ENCODE data around the gene DTNB.

Gene DTNB

GRCh38 chr2:25674077-25674362, 643 bp upstream of the DTNB start:
- Histone ChIP-seq H3K27ac (ENCODE audit: extremely low read depth, low read depth, low read length) (peak overlapping the region; percentile 52; the same call in 1 of the 2 replicates), H3K4me3 (ENCODE audit: low read depth, low read length) (peak overlapping the region; percentile 27; the same call in 1 of the 2 replicates), H3K36me3 (ENCODE audit: control insufficient read depth in 2 of 2, insufficient read depth in 1 of 2, low read length in 2 of 2) (no peaks in the 10 kb centered on the region), H3K9me3 (ENCODE audit: control insufficient read depth, insufficient read depth, low read depth, low read length) (no peaks in the 10 kb centered on the region), H3K4me1 (ENCODE audit: control insufficient read depth, insufficient read depth, low read length) (peaks cover 12% of the 10 kb centered on the region; the same call in 1 of the 2 replicates)
- TF ChIP-seq ZNF2 (tag by site-specific recombination; IDR thresholded peaks at IDR 0.05) (peak; percentile 2; the same call in 1 of the 2 replicates), ZFP37 (tag by site-specific recombination; IDR thresholded peaks at IDR 0.05) (no peak)
- TF ChIP-seq, protein P1, sequence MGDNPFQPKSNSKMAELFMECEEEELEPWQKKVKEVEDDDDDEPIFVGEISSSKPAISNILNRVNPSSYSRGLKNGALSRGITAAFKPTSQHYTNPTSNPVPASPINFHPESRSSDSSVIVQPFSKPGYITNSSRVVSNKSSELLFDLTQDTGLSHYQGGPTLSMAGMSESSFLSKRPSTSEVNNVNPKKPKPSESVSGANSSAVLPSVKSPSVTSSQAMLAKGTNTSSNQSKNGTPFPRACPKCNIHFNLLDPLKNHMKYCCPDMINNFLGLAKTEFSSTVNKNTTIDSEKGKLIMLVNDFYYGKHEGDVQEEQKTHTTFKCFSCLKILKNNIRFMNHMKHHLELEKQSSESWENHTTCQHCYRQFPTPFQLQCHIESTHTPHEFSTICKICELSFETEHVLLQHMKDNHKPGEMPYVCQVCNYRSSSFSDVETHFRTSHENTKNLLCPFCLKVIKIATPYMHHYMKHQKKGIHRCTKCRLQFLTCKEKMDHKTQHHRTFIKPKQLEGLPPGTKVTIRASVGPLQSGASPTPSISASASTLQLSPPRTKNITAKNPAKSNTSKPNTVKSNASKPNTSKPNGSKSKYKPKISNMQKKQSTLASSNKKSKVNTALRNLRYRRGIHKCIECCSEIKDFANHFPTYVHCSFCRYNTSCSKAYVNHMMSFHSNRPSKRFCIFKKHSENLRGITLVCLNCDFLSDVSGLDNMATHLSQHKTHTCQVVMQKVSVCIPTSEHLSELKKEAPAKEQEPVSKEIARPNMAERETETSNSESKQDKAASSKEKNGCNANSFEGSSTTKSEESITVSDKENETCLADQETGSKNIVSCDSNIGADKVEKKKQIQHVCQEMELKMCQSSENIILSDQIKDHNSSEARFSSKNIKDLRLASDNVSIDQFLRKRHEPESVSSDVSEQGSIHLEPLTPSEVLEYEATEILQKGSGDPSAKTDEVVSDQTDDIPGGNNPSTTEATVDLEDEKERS (tag by site-specific recombination; IDR thresholded peaks at IDR 0.05): no peak
- ChIA-PET POLR2A (interaction anchor here (0.8 to 1.4 kb wide), 3 partner anchors 12 to 24 kb away, joined by 3 to 4 read pairs (median 3); no protein-coding TSS in a partner anchor), CTCF (interaction anchor here (0.9 to 2.1 kb wide), 3 partner anchors 9 to 297 kb away, joined by 3 to 7 read pairs (median 3); no protein-coding TSS in a partner anchor)

DNA sequence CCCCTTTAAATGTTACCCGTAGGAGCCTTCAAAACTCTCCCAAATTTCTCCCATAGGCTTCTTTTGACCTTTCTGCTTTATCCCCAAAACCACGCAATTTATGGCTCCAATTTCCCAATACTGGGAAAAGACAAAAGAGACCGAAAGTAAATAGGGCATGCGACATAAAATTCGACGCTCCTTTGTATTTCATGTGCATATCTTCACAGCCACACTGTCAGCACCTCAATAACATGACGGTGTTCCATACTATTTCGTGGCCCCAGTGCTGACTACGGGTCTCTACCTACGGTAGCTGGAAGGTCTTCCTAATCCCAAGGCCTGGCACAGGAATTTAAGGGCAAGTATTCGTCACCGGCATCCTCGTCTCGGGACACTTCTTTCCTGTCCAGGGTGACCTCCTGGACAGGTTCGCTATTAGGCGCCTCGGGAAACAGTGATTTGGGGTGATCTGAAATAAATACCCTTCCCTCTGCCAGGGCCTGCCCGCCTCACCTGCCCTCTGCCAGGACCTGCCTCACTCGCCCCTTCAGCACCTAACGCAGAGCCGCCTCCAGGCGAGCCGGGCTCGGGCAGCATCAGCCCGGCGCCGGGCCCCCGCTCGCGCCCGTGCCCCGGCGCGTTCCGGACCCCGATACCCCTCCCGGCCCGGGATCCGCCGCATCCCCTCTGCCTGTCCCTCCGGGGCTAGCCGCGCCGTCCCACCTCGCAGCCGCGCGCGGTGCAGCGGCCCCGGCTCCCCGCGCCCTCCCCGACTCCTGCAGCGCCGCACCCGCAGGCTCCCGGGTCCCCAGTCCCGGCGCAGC, 680 bp downstream of the DTNB start:
- Histone ChIP-seq H3K4me1 (ENCODE audit: control insufficient read depth, insufficient read depth, low read length) (peaks cover 12% of the 10 kb centered on the region; the same call in 1 of the 2 replicates), H3K9me3 (ENCODE audit: control insufficient read depth, insufficient read depth, low read depth, low read length) (no peaks in the 10 kb centered on the region), H3K27ac (ENCODE audit: extremely low read depth, low read depth, low read length) (peak overlapping the region; percentile 87), H3K36me3 (ENCODE audit: control insufficient read depth in 2 of 2, insufficient read depth in 1 of 2, low read length in 2 of 2) (no peaks in the 10 kb centered on the region), H3K4me3 (ENCODE audit: low read depth, low read length) (peak overlapping the region; percentile 81)
- ChIA-PET CTCF (interaction anchor here (0.6 to 2.1 kb wide), 8 partner anchors 8 to 296 kb away, joined by 3 to 12 read pairs (median 3); no protein-coding TSS in a partner anchor), POLR2A (interaction anchor here (0.6 to 1.6 kb wide), 4 partner anchors 10 to 206 kb away, joined by 3 to 5 read pairs (median 4); partner anchors contain the start of gene ASXL2)
- peak; percentile 66 for TF ChIP-seq ZBTB20 (tag by site-specific recombination; IDR thresholded peaks at IDR 0.05)
- TF ChIP-seq GLIS2 (tag by site-specific recombination; IDR thresholded peaks at IDR 0.05): no peak
- TF ChIP-seq ZNF341 (tag by site-specific recombination; IDR thresholded peaks at IDR 0.05; ENCODE audit: low read depth): no peak
- TF ChIP-seq, protein P2, sequence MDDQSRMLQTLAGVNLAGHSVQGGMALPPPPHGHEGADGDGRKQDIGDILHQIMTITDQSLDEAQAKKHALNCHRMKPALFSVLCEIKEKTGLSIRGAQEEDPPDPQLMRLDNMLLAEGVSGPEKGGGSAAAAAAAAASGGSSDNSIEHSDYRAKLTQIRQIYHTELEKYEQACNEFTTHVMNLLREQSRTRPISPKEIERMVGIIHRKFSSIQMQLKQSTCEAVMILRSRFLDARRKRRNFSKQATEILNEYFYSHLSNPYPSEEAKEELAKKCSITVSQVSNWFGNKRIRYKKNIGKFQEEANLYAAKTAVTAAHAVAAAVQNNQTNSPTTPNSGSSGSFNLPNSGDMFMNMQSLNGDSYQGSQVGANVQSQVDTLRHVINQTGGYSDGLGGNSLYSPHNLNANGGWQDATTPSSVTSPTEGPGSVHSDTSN (CRISPR knock-in tag; IDR thresholded peaks at IDR 0.05): no peak
- TF ChIP-seq CTCF (tag by site-specific recombination; IDR thresholded peaks at IDR 0.05): 0 out of 2 replicates have a peak, but pooled peaks have one; percentile 6
- TF ChIP-seq ZIC2 (tag by site-specific recombination; IDR thresholded peaks at IDR 0.05): no peak
- no peak for TF ChIP-seq ZNF701 (tag by site-specific recombination; IDR thresholded peaks at IDR 0.05)
- no peak for TF ChIP-seq ZSCAN23 (tag by site-specific recombination; IDR thresholded peaks at IDR 0.05)
- peak; percentile 92 for TF ChIP-seq ZBTB8A (tag by site-specific recombination; IDR thresholded peaks at IDR 0.05)
- TF ChIP-seq ZNF398 (tag by site-specific recombination; IDR thresholded peaks at IDR 0.05): no peak
- no peak; the same call in 1 of the 2 replicates for TF ChIP-seq ZNF10 (tag by site-specific recombination; IDR thresholded peaks at IDR 0.05)
- TF ChIP-seq, protein P3, sequence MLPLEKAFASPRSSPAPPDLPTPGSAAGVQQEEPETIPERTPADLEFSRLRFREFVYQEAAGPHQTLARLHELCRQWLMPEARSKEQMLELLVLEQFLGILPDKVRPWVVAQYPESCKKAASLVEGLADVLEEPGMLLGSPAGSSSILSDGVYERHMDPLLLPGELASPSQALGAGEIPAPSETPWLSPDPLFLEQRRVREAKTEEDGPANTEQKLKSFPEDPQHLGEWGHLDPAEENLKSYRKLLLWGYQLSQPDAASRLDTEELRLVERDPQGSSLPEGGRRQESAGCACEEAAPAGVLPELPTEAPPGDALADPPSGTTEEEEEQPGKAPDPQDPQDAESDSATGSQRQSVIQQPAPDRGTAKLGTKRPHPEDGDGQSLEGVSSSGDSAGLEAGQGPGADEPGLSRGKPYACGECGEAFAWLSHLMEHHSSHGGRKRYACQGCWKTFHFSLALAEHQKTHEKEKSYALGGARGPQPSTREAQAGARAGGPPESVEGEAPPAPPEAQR (tag by site-specific recombination; IDR thresholded peaks at IDR 0.05): no peak
- peak; percentile 44 for TF ChIP-seq ZNF600 (tag by site-specific recombination; IDR thresholded peaks at IDR 0.05)
- TF ChIP-seq ZBTB17 (tag by site-specific recombination; IDR thresholded peaks at IDR 0.05): peak; percentile 52
- no peak for TF ChIP-seq ZNF366 (tag by site-specific recombination; conservative IDR thresholded peaks at IDR 0.05)
- peak; percentile 41; the same call in 1 of the 2 replicates for TF ChIP-seq ZNF561 (tag by site-specific recombination; IDR thresholded peaks at IDR 0.05; ENCODE audit: borderline replicate concordance)
- TF ChIP-seq, protein P4, sequence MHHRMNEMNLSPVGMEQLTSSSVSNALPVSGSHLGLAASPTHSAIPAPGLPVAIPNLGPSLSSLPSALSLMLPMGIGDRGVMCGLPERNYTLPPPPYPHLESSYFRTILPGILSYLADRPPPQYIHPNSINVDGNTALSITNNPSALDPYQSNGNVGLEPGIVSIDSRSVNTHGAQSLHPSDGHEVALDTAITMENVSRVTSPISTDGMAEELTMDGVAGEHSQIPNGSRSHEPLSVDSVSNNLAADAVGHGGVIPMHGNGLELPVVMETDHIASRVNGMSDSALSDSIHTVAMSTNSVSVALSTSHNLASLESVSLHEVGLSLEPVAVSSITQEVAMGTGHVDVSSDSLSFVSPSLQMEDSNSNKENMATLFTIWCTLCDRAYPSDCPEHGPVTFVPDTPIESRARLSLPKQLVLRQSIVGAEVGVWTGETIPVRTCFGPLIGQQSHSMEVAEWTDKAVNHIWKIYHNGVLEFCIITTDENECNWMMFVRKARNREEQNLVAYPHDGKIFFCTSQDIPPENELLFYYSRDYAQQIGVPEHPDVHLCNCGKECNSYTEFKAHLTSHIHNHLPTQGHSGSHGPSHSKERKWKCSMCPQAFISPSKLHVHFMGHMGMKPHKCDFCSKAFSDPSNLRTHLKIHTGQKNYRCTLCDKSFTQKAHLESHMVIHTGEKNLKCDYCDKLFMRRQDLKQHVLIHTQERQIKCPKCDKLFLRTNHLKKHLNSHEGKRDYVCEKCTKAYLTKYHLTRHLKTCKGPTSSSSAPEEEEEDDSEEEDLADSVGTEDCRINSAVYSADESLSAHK (tag by site-specific recombination; IDR thresholded peaks at IDR 0.05): no peak
- TF ChIP-seq BCL11A (tag by site-specific recombination; IDR thresholded peaks at IDR 0.05; ENCODE audit: low read depth): no peak
